GM18951 (cell line): ENCODE results near the gene PCBP3.
"Not testable (repeated sequence)": the region's sequence is repeated elsewhere in the genome, so short reads cannot be mapped to it uniquely, and the experiment has no call there.

Experiments
- POLR2A ChIP-seq: IDR thresholded peaks from 4 replicates; pipeline ENCODE4 v1.6.1; 2011; ENCODE audit warnings: mild to moderate bottlenecking; ENCODE audit not compliant: insufficient read length, insufficient read depth; ENCODE audit errors: extremely low read depth
- in situ Hi-C: fragments of 300-500 bp; cut with MboI; formaldehyde crosslinking; loops from one replicate; pipeline ENCODE4 v1.12.0; 2022; ENCODE audit warnings: low sequenced_read_pairs, mixed read lengths, inconsistent platforms; ENCODE audit not compliant: unreplicated experiment

PCBP3 gene

DNA sequence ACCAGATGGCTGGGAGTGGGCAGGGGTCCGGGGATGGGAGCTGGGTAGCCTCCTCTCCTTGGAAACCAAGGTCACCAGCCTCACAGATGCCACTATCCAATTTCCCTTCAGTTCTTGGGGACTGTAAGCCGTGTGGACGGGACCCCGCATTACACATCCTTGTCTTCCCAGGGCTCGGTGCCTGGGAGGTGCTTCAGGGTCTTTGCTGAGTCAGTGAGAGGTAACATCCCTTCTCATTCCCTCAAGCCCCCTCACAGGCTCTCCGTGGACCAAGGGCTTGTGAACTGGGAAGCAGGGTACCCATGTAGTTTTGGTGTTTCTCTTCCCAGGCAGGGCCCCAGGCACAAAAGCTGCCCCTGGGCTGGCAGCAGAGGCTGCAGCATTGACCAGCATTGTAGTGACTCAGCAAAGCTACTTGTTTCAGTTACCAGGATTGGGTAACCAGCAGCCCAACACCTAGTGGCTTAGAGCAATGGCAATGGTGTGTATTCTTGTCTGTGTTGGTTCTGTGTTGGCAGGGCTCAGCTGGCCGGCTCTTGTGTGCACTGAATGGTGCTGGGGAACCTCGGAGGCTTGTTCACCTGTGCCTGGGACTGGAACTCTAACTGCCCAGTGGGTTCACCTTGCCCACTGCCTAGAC lies 24.6 kb upstream of the PCBP3 start:
- no peak for TF ChIP-seq POLR2A
- in situ Hi-C loops: no loop called here

GRCh38 chr21:45620201-45620923 lies 23.2 kb upstream of the PCBP3 start:
- no peak for TF ChIP-seq POLR2A
- in situ Hi-C loops: no loop called here

DNA sequence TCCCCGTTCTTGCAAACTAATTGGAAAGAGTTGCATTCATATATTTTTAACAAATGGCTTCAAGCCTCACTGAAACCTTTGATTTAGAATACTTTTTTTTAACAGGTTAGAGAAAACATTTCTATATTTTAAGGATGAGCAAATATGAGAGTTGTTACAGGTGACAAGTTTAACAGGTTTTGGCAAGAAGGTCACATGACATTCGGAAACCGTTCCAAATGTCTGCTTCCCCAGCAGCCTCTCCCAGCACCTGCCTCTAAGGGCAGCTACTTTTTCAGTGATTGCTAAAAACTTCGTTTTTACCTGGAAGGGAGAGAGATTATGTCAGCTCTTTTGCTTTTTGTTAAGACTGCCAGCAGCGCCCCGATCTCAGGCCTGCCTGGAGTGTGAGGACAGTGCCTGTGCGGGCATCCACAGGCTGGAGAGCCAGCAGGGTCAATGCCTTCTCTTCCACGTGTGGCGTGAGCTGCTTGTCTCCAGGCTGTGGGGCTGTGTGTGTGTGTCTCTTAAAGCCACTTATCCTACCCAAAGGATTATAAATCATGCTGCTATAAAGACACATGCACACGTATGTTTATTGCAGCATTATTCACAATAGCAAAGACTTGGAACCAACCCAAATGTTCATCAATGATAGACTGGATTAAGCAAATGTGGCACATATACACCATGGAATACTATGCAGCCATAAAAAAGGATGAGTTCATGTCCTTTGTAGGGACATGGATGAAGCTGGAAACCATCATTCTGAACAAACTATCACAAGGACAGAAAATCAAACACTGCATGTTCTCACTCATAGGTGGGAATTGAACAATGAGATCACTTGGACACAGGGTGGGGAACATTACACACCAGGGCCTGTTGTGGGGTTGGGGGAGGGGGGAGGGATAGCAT lies 21.8 kb upstream of the PCBP3 start:
- in situ Hi-C loops: not testable (repeated sequence)

- in situ Hi-C loops: no loop called here
- TF ChIP-seq POLR2A: no peak
Measured at GRCh38 chr21:45622416-45623097, 21.0 kb upstream of the PCBP3 start.

DNA sequence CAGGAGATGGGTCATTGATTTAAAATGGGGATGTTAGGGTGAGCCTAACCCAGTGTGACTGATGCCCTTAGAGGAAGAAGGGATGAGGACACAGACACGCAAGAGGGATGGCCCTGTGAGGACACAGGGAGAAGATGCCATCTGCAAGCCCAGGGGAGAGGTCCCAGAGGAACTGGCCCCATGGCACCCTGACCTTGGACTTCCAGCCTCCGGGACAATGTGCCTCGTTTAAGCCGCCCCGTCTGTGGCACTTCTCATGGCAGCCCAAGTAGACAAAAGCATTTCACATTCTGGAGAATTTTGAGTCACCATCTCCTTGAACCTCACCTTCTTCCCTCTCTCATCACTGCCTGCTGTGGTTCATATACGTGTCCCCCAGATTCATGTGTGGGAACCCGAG lies 20.1 kb upstream of the PCBP3 start:
- in situ Hi-C loops: no loop called here

DNA sequence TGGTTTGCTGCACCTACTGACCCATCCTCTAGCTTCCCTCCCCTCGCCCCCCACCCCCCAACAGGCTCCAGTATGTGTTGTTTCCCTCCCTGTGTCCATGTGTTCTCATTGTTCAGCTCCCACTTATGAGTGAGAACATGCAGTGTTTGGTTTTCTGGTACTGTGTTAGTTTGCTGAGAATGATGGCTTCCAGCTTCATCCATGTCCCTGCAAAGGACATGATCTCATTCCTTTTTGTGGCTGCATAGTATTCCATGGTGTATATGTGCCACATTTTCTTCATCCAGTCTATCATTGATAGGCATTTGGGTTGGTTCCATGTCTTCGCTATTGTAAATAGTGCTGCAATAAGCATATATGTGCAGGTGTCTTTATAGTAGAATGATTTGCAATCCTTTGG lies 17.4 kb upstream of the PCBP3 start:
- in situ Hi-C loops: not testable (repeated sequence)

More for the DNA sequence above, 20.1 kb upstream of the PCBP3 start:
- no peak for TF ChIP-seq POLR2A

GRCh38 chr21:45629046-45629981 lies 14.2 kb upstream of the PCBP3 start:
- TF ChIP-seq POLR2A: no peak
- in situ Hi-C loops: no loop called here

DNA sequence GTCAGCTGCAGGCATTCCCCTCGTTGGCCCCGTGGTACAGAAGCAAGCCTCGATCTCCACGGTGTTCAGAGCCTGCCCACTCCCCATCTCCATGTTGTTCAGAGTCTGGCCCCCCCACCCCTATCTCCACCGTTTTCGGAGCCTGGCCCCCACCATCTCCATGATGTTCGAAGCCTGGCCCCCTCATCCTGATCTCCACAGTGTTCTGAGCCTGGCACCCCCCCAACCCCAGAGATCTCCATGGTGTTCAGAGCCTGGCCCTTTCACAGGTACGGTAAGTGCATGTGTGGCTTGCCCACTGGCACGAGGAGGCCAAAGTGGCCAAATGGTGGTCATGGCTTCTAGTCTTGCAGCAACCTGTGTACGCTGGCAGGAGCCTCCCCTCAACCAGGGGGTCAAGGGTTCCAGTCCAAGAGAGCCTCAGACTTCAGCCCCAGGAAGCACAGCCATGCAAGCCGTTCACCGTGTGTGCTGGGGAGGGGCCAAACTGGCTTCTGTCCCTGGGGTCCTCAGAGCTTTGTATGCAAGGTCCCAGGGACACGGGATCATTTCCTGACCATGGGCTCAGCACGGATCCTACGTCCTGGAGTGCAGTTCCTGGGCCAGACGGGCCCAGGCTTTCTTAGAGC lies 13.3 kb upstream of the PCBP3 start:
- no peak for TF ChIP-seq POLR2A
- in situ Hi-C loops: no loop called here

GRCh38 chr21:45630876-45631275 lies 12.6 kb upstream of the PCBP3 start:
- in situ Hi-C loops: no loop called here
- TF ChIP-seq POLR2A: no peak

GRCh38 chr21:45631540-45631939 lies 12.0 kb upstream of the PCBP3 start:
- TF ChIP-seq POLR2A: no peak
- in situ Hi-C loops: no loop called here

GRCh38 chr21:45632160-45632559 lies 11.4 kb upstream of the PCBP3 start:
- in situ Hi-C loops: no loop called here
- TF ChIP-seq POLR2A: no peak

DNA sequence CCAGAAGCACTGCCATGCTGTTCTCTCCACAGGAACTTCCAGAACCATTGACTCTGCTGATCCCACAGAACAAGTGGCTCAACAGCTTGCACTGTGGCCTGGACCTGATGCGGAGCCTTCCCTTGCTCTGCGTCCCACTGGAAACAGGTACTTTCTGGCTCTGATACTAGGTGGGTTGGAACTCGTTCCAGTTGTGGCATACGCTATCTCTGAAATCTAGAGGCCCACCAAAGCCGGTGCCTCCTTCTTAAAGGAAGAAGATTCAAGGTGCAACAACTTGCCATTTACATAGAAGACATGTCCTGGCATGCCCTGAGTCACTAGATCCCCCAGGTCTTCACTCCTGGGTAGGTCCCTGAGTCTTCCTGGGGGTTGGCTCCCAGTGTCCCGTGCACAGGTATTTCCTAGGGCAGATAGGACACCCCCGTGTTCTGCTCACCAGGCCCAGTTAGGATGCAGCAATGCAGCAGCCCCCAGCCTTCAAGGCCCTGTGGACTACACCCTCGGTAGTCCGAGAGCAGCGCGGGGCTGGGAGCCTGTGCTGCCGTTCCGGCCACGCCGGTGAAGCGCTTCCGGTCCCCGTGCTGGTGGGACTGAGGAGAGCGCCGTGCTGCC lies 10.8 kb upstream of the PCBP3 start:
- in situ Hi-C loops: no loop called here

More for the DNA sequence above, 10.8 kb upstream of the PCBP3 start:
- TF ChIP-seq POLR2A: no peak
